ENCODE measurements around the gene ADRA2B.

ADRA2B gene

GRCh38 chr2:96137321-96138178, 21.2 kb upstream of the ADRA2B start:
- in situ Hi-C loops (cut with HindIII; ENCODE audit: low sequenced_read_pairs), result no loop called here

GRCh38 chr2:96136129-96136720, 19.9 kb upstream of the ADRA2B start:
- no peak overlapping the region for H3K4me3 ChIP-seq (ENCODE audit: low read depth, low read length)
- TF ChIP-seq, protein P1, sequence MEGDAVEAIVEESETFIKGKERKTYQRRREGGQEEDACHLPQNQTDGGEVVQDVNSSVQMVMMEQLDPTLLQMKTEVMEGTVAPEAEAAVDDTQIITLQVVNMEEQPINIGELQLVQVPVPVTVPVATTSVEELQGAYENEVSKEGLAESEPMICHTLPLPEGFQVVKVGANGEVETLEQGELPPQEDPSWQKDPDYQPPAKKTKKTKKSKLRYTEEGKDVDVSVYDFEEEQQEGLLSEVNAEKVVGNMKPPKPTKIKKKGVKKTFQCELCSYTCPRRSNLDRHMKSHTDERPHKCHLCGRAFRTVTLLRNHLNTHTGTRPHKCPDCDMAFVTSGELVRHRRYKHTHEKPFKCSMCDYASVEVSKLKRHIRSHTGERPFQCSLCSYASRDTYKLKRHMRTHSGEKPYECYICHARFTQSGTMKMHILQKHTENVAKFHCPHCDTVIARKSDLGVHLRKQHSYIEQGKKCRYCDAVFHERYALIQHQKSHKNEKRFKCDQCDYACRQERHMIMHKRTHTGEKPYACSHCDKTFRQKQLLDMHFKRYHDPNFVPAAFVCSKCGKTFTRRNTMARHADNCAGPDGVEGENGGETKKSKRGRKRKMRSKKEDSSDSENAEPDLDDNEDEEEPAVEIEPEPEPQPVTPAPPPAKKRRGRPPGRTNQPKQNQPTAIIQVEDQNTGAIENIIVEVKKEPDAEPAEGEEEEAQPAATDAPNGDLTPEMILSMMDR (IDR thresholded peaks at IDR 0.05; ENCODE audit: low read depth, low read length), result no peak
- in situ Hi-C loops (cut with HindIII; ENCODE audit: low sequenced_read_pairs), result no loop called here
- DNase-seq (ENCODE audit: low read depth, low spot score), result no peak

More at GRCh38 chr2:96137321-96138178, 21.2 kb upstream of the ADRA2B start:
- no peak for DNase-seq (ENCODE audit: low read depth, low spot score)
- H3K4me3 ChIP-seq (ENCODE audit: low read depth, low read length), result no peak overlapping the region
- TF ChIP-seq, protein P1 (IDR thresholded peaks at IDR 0.05; ENCODE audit: low read depth, low read length), result no peak

DNA sequence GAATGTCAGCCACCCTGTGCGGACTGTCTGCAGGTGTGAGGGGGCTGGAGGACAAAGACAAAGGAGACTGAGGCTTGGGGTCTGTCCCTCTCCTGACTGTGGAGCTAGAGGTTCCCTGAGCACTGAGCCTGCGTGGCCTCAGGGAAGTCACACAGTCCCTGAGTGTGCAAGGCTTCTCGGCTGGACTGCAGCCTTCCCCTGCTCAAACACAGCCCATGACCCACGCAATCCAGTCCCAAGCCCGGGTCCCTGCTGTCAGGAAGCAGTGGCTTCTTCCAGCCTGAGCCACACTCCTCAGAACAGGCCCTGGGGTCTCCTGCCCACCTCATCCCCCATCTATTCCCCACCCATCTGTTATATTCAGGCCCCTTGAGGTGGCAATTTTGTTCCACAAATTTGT, 19.2 kb upstream of the ADRA2B start:
- in situ Hi-C loops (cut with HindIII; ENCODE audit: low sequenced_read_pairs), result no loop called here
- no peak overlapping the region for H3K4me3 ChIP-seq (ENCODE audit: low read depth, low read length)

GRCh38 chr2:96135171-96135570, 18.8 kb upstream of the ADRA2B start:
- H3K4me3 ChIP-seq (ENCODE audit: low read depth, low read length), result no peak overlapping the region
- in situ Hi-C loops (cut with HindIII; ENCODE audit: low sequenced_read_pairs), result no loop called here
- DNase-seq (ENCODE audit: low read depth, low spot score), result no peak
- TF ChIP-seq, protein P1 (IDR thresholded peaks at IDR 0.05; ENCODE audit: low read depth, low read length), result no peak

More for the DNA sequence above, 19.2 kb upstream of the ADRA2B start:
- TF ChIP-seq, protein P1 (IDR thresholded peaks at IDR 0.05; ENCODE audit: low read depth, low read length), result no peak
- DNase-seq (ENCODE audit: low read depth, low spot score), result no peak

DNA sequence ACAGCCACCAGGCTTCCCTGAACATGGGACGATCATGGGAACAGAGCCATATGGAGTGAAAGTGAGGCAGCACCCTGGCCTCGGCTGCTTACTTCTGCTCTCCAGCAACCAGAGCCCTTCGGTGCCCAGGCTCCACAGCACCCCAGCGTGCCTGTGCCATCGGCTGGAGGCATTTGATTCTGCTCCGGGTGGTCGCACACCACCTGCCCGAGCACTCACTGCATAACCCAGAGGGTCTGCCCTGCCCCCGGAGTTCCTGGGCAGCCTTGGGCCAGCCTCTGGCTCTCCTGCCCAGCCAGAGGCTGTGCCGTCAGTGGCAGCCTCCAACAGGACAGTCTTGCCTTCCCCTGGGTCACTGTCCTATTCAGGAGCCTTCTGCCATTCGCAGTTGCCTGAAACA, 18.1 kb upstream of the ADRA2B start:
- TF ChIP-seq, protein P1 (IDR thresholded peaks at IDR 0.05; ENCODE audit: low read depth, low read length), result no peak
- in situ Hi-C loops (cut with HindIII; ENCODE audit: low sequenced_read_pairs), result no loop called here
- DNase-seq (ENCODE audit: low read depth, low spot score), result no peak
- H3K4me3 ChIP-seq (ENCODE audit: low read depth, low read length), result no peak overlapping the region

- no peak overlapping the region for H3K4me3 ChIP-seq (ENCODE audit: low read depth, low read length)
- in situ Hi-C loops (cut with HindIII; ENCODE audit: low sequenced_read_pairs), result no loop called here
- TF ChIP-seq, protein P1 (IDR thresholded peaks at IDR 0.05; ENCODE audit: low read depth, low read length), result no peak
- no peak for DNase-seq (ENCODE audit: low read depth, low spot score)
These were observed 15.7 kb upstream of the ADRA2B start for GRCh38 chr2:96131813-96132745.
